H1 (cell line): ENCODE data around the gene NSD2. TPM values are rescaled to one million over a fixed set of nuclear protein-coding genes. Genes with fewer than 3 reads are reported as not detected.

Experiments used
- CTCF ChIA-PET: fragments of 300-600 bp; sonication (Branson Sonifier 250); formaldehyde crosslinking; loops from one replicate; lab custom pipeline; 2021; ENCODE audit not compliant: partially characterized antibody; lab: Charles Lee
- POLR2A ChIA-PET: fragments of 300-600 bp; sonication (Branson Sonifier 250); formaldehyde crosslinking; loops from one replicate; lab custom pipeline; 2021; ENCODE audit warnings: inconsistent platforms; ENCODE audit not compliant: partially characterized antibody; lab: Charles Lee
- DNase-seq, 2 experiments: peaks; one replicate each; pipeline versions ENCODE4 v3.0.0 to v3.0.0-alpha.2; 2010 to 2022; ENCODE audit warnings: low spot score in 2 of 2, low read depth in 1 of 2, mixed read lengths in 1 of 2
- FAIRE-seq: peaks from 2 replicates; lab custom pipeline; 2011; peaks lifted over from hg19 to GRCh38; lab: Jason Lieb, UNC
- H2AFZ ChIP-seq: 2 replicates; pipeline ENCODE4 v1.8.1; 2012; ENCODE audit warnings: low read length, inconsistent platforms
- H2AK5ac ChIP-seq: 2 replicates; pipeline ENCODE4 v1.6.1; 2013; ENCODE audit warnings: low read depth, low read length
- H2BK120ac ChIP-seq: replicated peaks from 2 replicates; pipeline ENCODE3; 2013; ENCODE audit warnings: low read depth, low read length, inconsistent platforms
- H2BK12ac ChIP-seq: 2 replicates; pipeline ENCODE4 v1.6.1; 2013; ENCODE audit warnings: low read depth, low read length
- H2BK15ac ChIP-seq: 2 replicates; pipeline ENCODE4 v1.6.1; 2013; ENCODE audit warnings: low read length
- H2BK20ac ChIP-seq: 2 replicates; pipeline ENCODE4 v1.6.1; 2013; ENCODE audit warnings: low read length
- H2BK5ac ChIP-seq: 2 replicates; pipeline ENCODE4 v1.6.1; 2013; ENCODE audit warnings: low read depth, low read length
- H3K14ac ChIP-seq: 2 replicates; pipeline ENCODE4 v1.6.1; 2013; ENCODE audit warnings: inconsistent platforms; ENCODE audit not compliant: insufficient read length
- H3K18ac ChIP-seq: 2 replicates; pipeline ENCODE4 v1.6.1; 2013; ENCODE audit warnings: low read length; ENCODE audit errors: extremely low read depth
- H3K23ac ChIP-seq: 2 replicates; pipeline ENCODE4 v1.6.1; 2013; ENCODE audit warnings: inconsistent platforms; ENCODE audit not compliant: insufficient read length
- H3K23me2 ChIP-seq: 2 replicates; pipeline ENCODE4 v1.6.1; 2013; ENCODE audit warnings: low read depth, low read length
- H3K27ac ChIP-seq: 2 replicates; pipeline ENCODE4 v1.6.1; 2011; ENCODE audit warnings: low read depth, low read length, inconsistent platforms
- H3K27me3 ChIP-seq, 4 experiments: replicated peaks in 1 of 4; 1 replicate in 1 of 4; 2 replicates in 3 of 4; pipeline versions ENCODE4 v1.6.1 to v1.8.1; 2011 to 2013; ENCODE audit warnings: low read length in 3 of 4, mild to moderate bottlenecking in 3 of 4, inconsistent platforms in 2 of 4, mixed read lengths in 2 of 4, moderate library complexity in 1 of 4; ENCODE audit not compliant: control insufficient read depth in 3 of 4, insufficient read depth in 3 of 4; ENCODE audit errors: extremely low read depth in 1 of 4
- H3K36me3 ChIP-seq, 4 experiments: 2 replicates each; pipeline versions ENCODE4 v1.6.1 to v1.8.1; 2011 to 2013; ENCODE audit warnings: mild to moderate bottlenecking in 4 of 4, low read length in 3 of 4, moderate library complexity in 2 of 4, control low read depth in 1 of 4, inconsistent platforms in 1 of 4; ENCODE audit not compliant: insufficient read depth in 4 of 4, control insufficient read depth in 2 of 4
- H3K4ac ChIP-seq: replicated peaks from 2 replicates; pipeline ENCODE3; 2013; ENCODE audit warnings: low read length, low read depth, mixed read lengths, inconsistent platforms; ENCODE audit not compliant: insufficient read length
- H3K4me1 ChIP-seq, 4 experiments: replicated peaks in 1 of 4; 1 replicate in 1 of 4; 2 replicates in 3 of 4; pipeline versions ENCODE4 v1.6.1 to v1.8.1; 2011 to 2013; ENCODE audit warnings: low read length in 3 of 4, inconsistent platforms in 2 of 4, mixed read lengths in 1 of 4; ENCODE audit not compliant: insufficient read depth in 4 of 4, control insufficient read depth in 3 of 4
- H3K4me2 ChIP-seq, 2 experiments: 2 replicates each; pipeline versions ENCODE4 v1.6.1 to v1.8.1; 2011 to 2013; ENCODE audit warnings: low read depth in 2 of 2, low read length in 2 of 2, control low read depth in 1 of 2, inconsistent platforms in 1 of 2, mild to moderate bottlenecking in 1 of 2; ENCODE audit not compliant: insufficient read depth in 1 of 2
- H3K4me3 ChIP-seq, 4 experiments: fragments of 200-600, 300-600 bp in 1 of 4; sonication (generic), shearing (Covaris generic), sonication (Bioruptor Twin) in 1 of 4; 2 replicates each; pipeline versions ENCODE4 v1.5.1 to v1.8.1; 2011 to 2016; ENCODE audit warnings: low read length in 4 of 4, low read depth in 3 of 4, control low read depth in 2 of 4, inconsistent platforms in 2 of 4, mild to moderate bottlenecking in 2 of 4, mixed read lengths in 1 of 4, moderate library complexity in 1 of 4; ENCODE audit not compliant: insufficient read depth in 2 of 4; ENCODE audit errors: extremely low read depth in 1 of 4
- H3K56ac ChIP-seq: replicated peaks from 2 replicates; pipeline ENCODE3; 2013; ENCODE audit warnings: low read depth, mild to moderate bottlenecking, mixed read lengths, low read length, inconsistent platforms; ENCODE audit not compliant: insufficient read length
- H3K79me1 ChIP-seq: 2 replicates; pipeline ENCODE4 v1.6.1; 2013; ENCODE audit warnings: low read depth, low read length, control low read depth
- H3K79me2 ChIP-seq, 2 experiments: 2 replicates each; pipeline versions ENCODE4 v1.6.1 to v1.8.1; 2012 to 2013; ENCODE audit warnings: low read length in 2 of 2, mild to moderate bottlenecking in 2 of 2, inconsistent platforms in 1 of 2; ENCODE audit not compliant: insufficient read depth in 2 of 2, control insufficient read depth in 1 of 2
- H3K9ac ChIP-seq, 4 experiments: replicated peaks in 1 of 4; 1 replicate in 1 of 4; 2 replicates in 3 of 4; pipeline versions ENCODE4 v1.6.1 to v1.8.1; 2011 to 2013; ENCODE audit warnings: low read depth in 3 of 4, low read length in 3 of 4, control low read depth in 2 of 4, mild to moderate bottlenecking in 2 of 4, moderate library complexity in 2 of 4, inconsistent platforms in 1 of 4; ENCODE audit errors: extremely low read depth in 1 of 4
- H3K9me3 ChIP-seq, 2 experiments: 2 replicates each; pipeline versions ENCODE4 v1.6.1 to v1.8.1; 2012 to 2013; ENCODE audit warnings: mild to moderate bottlenecking in 2 of 2, moderate library complexity in 2 of 2, control low read depth in 1 of 2, inconsistent platforms in 1 of 2, low read depth in 1 of 2, low read length in 1 of 2, mixed read lengths in 1 of 2; ENCODE audit not compliant: insufficient read depth in 2 of 2
- H4K20me1 ChIP-seq, 2 experiments: replicated peaks in 1 of 2; 2 replicates each; pipeline versions ENCODE3 to v1.8.1; 2011 to 2013; ENCODE audit warnings: inconsistent platforms in 2 of 2, low read length in 2 of 2, mild to moderate bottlenecking in 1 of 2; ENCODE audit not compliant: insufficient read depth in 2 of 2, control insufficient read depth in 1 of 2
- H4K5ac ChIP-seq: 2 replicates; pipeline ENCODE4 v1.6.1; 2013; ENCODE audit warnings: low read length, low read depth, mixed read lengths, inconsistent platforms; ENCODE audit not compliant: insufficient read length
- H4K8ac ChIP-seq: 2 replicates; pipeline ENCODE4 v1.8.0; 2013; ENCODE audit warnings: mild to moderate bottlenecking, moderate library complexity, low read length, inconsistent platforms; ENCODE audit not compliant: insufficient read depth; ENCODE audit errors: extremely low read depth
- H4K91ac ChIP-seq: replicated peaks from 2 replicates; pipeline ENCODE3; 2013; ENCODE audit warnings: low read length, mixed read lengths, inconsistent platforms; ENCODE audit not compliant: insufficient read length
- CTCF ChIP-seq, 3 experiments: IDR thresholded peaks; 1 replicate in 2 of 3; 2 replicates in 1 of 3; pipeline versions ENCODE4 v1.5.1 to v1.6.1; 2011; ENCODE audit warnings: low read length in 3 of 3, mild to moderate bottlenecking in 3 of 3, inconsistent platforms in 2 of 3, low read depth in 1 of 3, moderate library complexity in 1 of 3; ENCODE audit not compliant: insufficient read depth in 1 of 3; ENCODE audit errors: control extremely low read depth in 1 of 3
- WGBS, 2 experiments: shearing (Covaris generic) in 1 of 2; methylation state at CpG; one replicate each; pipeline versions ENCODE4 v1.1.6 to v1.1.7; 2013 to 2015; ENCODE audit warnings: low lambda C conversion rate in 2 of 2, mixed read lengths in 2 of 2, inconsistent platforms in 1 of 2, low coverage in 1 of 2, missing lambda C conversion rate in 1 of 2; ENCODE audit not compliant: insufficient replicate concordance in 2 of 2, insufficient coverage in 1 of 2, insufficient read length in 1 of 2; ENCODE audit errors: extremely low coverage in 1 of 2, missing lambda C conversion rate in 1 of 2; 5-methylcytosine and 5-hydroxymethylcytosine counted together
- polyA plus RNA-seq, 7 experiments: library from polyadenylated mRNA; depleted of rRNA in 3 of 7; stranded (reverse) in 5 of 7; unstranded in 2 of 7; fragments of >200 nt in 5 of 7; fragments of 200-250 nt in 2 of 7; gene quantifications; 1 replicate in 5 of 7; 2 replicates in 1 of 7; 4 replicates in 1 of 7; pipeline versions ENCODE4 v1.2.1 to v1.2.3, GENCODE V29; 2011 to 2013; ENCODE audit warnings: missing spikeins in 2 of 7, mixed read lengths in 2 of 7
- total RNA-seq: library from RNA; stranded (reverse); fragmentation: NEBNext Ultra II Directional; extraction: Animal tissue kit (Norgen Biotek cat#: 25700); gene quantifications from 2 replicates; pipeline ENCODE4 v1.2.1, GENCODE V29; 2021

The NSD2 gene
- total and polyA plus RNA-seq, 2 of the 8 experiments (the other 6 are each of a cell fraction or from before 2014, with no cell fraction given) = 26.7 to 129 TPM

DNA sequence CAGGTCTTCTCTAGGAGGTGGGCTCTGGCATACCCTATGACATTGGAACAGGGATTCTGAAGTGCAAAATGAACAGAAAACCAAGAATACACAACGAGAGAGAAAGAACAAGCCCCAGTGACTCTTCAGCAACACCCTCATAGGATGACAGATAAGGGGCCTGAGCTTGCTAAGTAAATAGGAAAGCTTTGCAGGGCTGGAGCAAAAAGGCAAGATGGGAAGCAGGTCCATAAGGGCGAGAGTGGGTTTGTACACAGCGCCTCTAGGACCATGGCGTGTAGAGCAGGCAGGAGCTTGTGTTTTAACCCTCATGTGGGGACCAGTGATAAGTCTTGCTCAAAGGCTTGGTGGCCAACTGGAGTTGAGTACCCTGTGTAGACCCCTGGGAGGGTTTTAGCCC, 91.8 kb downstream of the NSD2 start:
- Histone ChIP-seq H3K9ac (no peak overlapping the region), H3K4me1 (no peaks in the 10 kb centered on the region; a peak in 2 of 7 replicates), H3K56ac (no peak overlapping the region), H3K9me3 (no peaks in the 10 kb centered on the region), H4K20me1 (no peaks in the 10 kb centered on the region), H2BK20ac (no peak overlapping the region), H3K18ac (no peak overlapping the region), H3K14ac (no peak overlapping the region), H3K27ac (no peak overlapping the region), H2BK120ac (no peak overlapping the region), H2AFZ (no peak overlapping the region), H3K79me2 (no peaks in the 10 kb centered on the region), H4K8ac (no peak overlapping the region), H3K23me2 (no peaks in the 10 kb centered on the region), H3K79me1 (no peaks in the 10 kb centered on the region), H2AK5ac (no peak overlapping the region), H3K4me3 (no peak overlapping the region), H2BK12ac (no peak overlapping the region), H4K5ac (no peak overlapping the region), H3K27me3 (no peaks in the 10 kb centered on the region), H2BK5ac (no peak overlapping the region), H3K23ac (no peak overlapping the region), H3K36me3 (peaks cover 17 to 42% (median 29%) of the 10 kb centered on the region in 4 experiments; a peak in 7 of 8 replicates), H3K4me2 (no peak overlapping the region), H4K91ac (no peak overlapping the region), H3K4ac (no peak overlapping the region), H2BK15ac (no peak overlapping the region)
- FAIRE-seq = no peak
- ChIA-PET CTCF (interaction anchor here (1.1 to 2.5 kb wide), 3 partner anchors 8 to 31 kb away, joined by 3 to 6 read pairs (median 3); no protein-coding TSS in a partner anchor), POLR2A (no interaction called here)
- TF ChIP-seq CTCF (IDR thresholded peaks at IDR 0.05; ENCODE audit: control extremely low read depth in 1 of 3, insufficient read depth in 1 of 3, low read depth in 1 of 3, low read length in 3 of 3) = no peak
- no peak for DNase-seq
- 86% methylated on average over 4 of the region's 4 CpGs; no CpG with 5 or more reads in 1 of the 2 experiments for WGBS, 2 experiments
